ENCODE data around the gene SUN5. TPM values are rescaled to one million over a fixed set of nuclear protein-coding genes. Genes with fewer than 3 reads are reported as not detected.

Gene SUN5
- total and polyA plus RNA-seq, 2 of the 8 experiments (the other 6 are each of a cell fraction or from before 2014, with no cell fraction given), result not detected

DNA sequence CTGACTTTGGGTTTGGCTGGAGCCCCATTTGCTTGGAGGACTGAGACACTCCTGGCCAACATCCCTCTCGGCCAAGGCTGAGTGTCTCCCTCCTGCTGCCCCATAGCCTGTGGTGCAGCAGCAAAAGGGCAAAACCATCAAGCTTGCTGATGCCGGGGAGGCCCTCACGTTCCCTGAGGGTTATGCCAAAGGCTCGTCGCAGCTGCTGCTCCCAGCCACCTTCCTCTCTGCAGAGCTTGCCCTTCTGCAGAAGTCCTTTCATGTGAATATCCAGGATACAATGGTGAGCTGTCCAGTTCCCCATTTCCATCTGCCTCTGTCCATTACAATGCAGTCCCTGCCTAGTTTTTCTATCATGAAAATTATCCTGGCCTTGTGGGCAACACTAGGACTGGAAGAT lies 33.2 kb upstream of the SUN5 start:
- Histone ChIP-seq H4K20me1 (replicated peaks in 1 of 2; ENCODE audit: control insufficient read depth in 1 of 2, insufficient read depth in 2 of 2, low read length in 2 of 2) (no peaks in the 10 kb centered on the region), H3K23me2 (ENCODE audit: low read depth, low read length) (peaks cover 7% of the 10 kb centered on the region; the same call in 1 of the 2 replicates)
- POLR2A ChIA-PET (ENCODE audit: partially characterized antibody), result no interaction called here

More for the DNA sequence above, 33.2 kb upstream of the SUN5 start:
- H3K27me3 ChIP-seq (replicated peaks in 1 of 4; ENCODE audit: control insufficient read depth in 3 of 4, extremely low read depth in 1 of 4, insufficient read depth in 3 of 4, low read length in 3 of 4), result peaks cover 0 to 3% (median 0%) of the 10 kb centered on the region in 4 experiments; a peak in 1 of 7 replicates
- DNase-seq (ENCODE audit: low read depth in 1 of 2, low spot score in 2 of 2), result no peak
- H3K56ac ChIP-seq (replicated peaks; ENCODE audit: insufficient read length, low read depth, low read length), result no peak overlapping the region
- TF ChIP-seq NRF1 (IDR thresholded peaks at IDR 0.05; ENCODE audit: low read depth, low read length) (no peak), RBBP5 (IDR thresholded peaks at IDR 0.05; ENCODE audit: borderline replicate concordance, low read depth, low read length) (no peak), NANOG (IDR thresholded peaks at IDR 0.05; ENCODE audit: insufficient read depth, low read depth, low read length, poor library complexity, severe bottlenecking) (no peak)
- no peak overlapping the region for H3K4me2 ChIP-seq (ENCODE audit: insufficient read depth in 1 of 2, low read depth in 2 of 2, low read length in 2 of 2)
- H4K91ac ChIP-seq (replicated peaks; ENCODE audit: insufficient read length, low read length), result no peak overlapping the region
- no peak overlapping the region for H3K14ac ChIP-seq (ENCODE audit: insufficient read length)
- H2BK20ac ChIP-seq (ENCODE audit: low read length), result no peak overlapping the region
- no peak overlapping the region for H4K5ac ChIP-seq (ENCODE audit: insufficient read length, low read depth, low read length)
- no peak overlapping the region for H2AK5ac ChIP-seq (ENCODE audit: low read depth, low read length)
- H2BK120ac ChIP-seq (replicated peaks; ENCODE audit: low read depth, low read length), result no peak overlapping the region
- no peak overlapping the region for H3K18ac ChIP-seq (ENCODE audit: extremely low read depth, low read length)
- no peaks in the 10 kb centered on the region for H3K79me2 ChIP-seq (ENCODE audit: control insufficient read depth in 1 of 2, insufficient read depth in 2 of 2, low read length in 2 of 2)
- no peak for FAIRE-seq
- no peak overlapping the region for H3K23ac ChIP-seq (ENCODE audit: insufficient read length)
- H3K9me3 ChIP-seq (ENCODE audit: insufficient read depth in 2 of 2, low read depth in 1 of 2, low read length in 1 of 2), result no peaks in the 10 kb centered on the region
- H3K79me1 ChIP-seq (ENCODE audit: low read depth, low read length), result no peaks in the 10 kb centered on the region
- H3K27ac ChIP-seq (ENCODE audit: low read depth, low read length), result no peak overlapping the region
- H3K4me1 ChIP-seq (replicated peaks in 1 of 4; ENCODE audit: control insufficient read depth in 3 of 4, insufficient read depth in 4 of 4, low read length in 3 of 4), result no peaks in the 10 kb centered on the region
- H3K4ac ChIP-seq (replicated peaks; ENCODE audit: insufficient read length, low read depth, low read length), result no peak overlapping the region
- CTCF ChIA-PET (ENCODE audit: partially characterized antibody), result no interaction called here
- H4K8ac ChIP-seq (ENCODE audit: extremely low read depth, insufficient read depth, low read length), result no peak overlapping the region
- H2BK5ac ChIP-seq (ENCODE audit: low read depth, low read length), result no peak overlapping the region
- H3K9ac ChIP-seq (replicated peaks in 1 of 4; ENCODE audit: extremely low read depth in 1 of 4, low read depth in 3 of 4, low read length in 3 of 4), result no peak overlapping the region
- no peaks in the 10 kb centered on the region for H3K36me3 ChIP-seq (ENCODE audit: control insufficient read depth in 2 of 4, insufficient read depth in 4 of 4, low read length in 3 of 4)
- no peak overlapping the region for H2AFZ ChIP-seq (ENCODE audit: low read length)
- no peak overlapping the region for H2BK12ac ChIP-seq (ENCODE audit: low read depth, low read length)
- no peak overlapping the region for H3K4me3 ChIP-seq (ENCODE audit: extremely low read depth in 1 of 4, insufficient read depth in 2 of 4, low read depth in 3 of 4, low read length in 4 of 4)
- H2BK15ac ChIP-seq (ENCODE audit: low read length), result no peak overlapping the region
- WGBS, 2 experiments (ENCODE audit: extremely low coverage in 1 of 2, insufficient coverage in 1 of 2, insufficient read length in 1 of 2, insufficient replicate concordance in 2 of 2, low coverage in 1 of 2, low lambda C conversion rate in 2 of 2, missing lambda C conversion rate in 1 of 2), result 84% methylated on average over 5 of the region's 5 CpGs; no CpG with 5 or more reads in 1 of the 2 experiments
